ENCODE results near the gene CTSW. TPM values are rescaled to one million over a fixed set of nuclear protein-coding genes. Genes with fewer than 3 reads are reported as not detected.

CTSW gene
- total RNA-seq, 1 donor from 2014 or later: not detected

- H3K27ac Mint-ChIP-seq (ENCODE audit: unreplicated experiment): peak overlapping the region; percentile 13
- TF ChIP-seq CTCF (IDR thresholded peaks at IDR 0.05; ENCODE audit: unreplicated experiment): no peak
- peaks cover 16% of the 10 kb centered on the region for H3K4me1 Mint-ChIP-seq (ENCODE audit: unreplicated experiment)
- peaks cover 14% of the 10 kb centered on the region for H3K27me3 Mint-ChIP-seq (ENCODE audit: unreplicated experiment)
- no peak for DNase-seq (ENCODE audit: low spot score)
- peaks cover 18% of the 10 kb centered on the region for H3K36me3 Mint-ChIP-seq (ENCODE audit: low read depth, unreplicated experiment)
- no peaks in the 10 kb centered on the region for H3K9me3 Mint-ChIP-seq (ENCODE audit: unreplicated experiment)
- H3K4me3 Mint-ChIP-seq (ENCODE audit: unreplicated experiment): peak overlapping the region; percentile 67
Measured at GRCh38 chr11:65883786-65884715, 4.4 kb downstream of the CTSW start.

GRCh38 chr11:65884716-65885092 is 5.1 kb downstream of the CTSW start:
- TF ChIP-seq CTCF (IDR thresholded peaks at IDR 0.05; ENCODE audit: unreplicated experiment): peak; percentile 97
- Mint-ChIP-seq H3K4me3 (ENCODE audit: unreplicated experiment) (no peak overlapping the region), H3K36me3 (ENCODE audit: low read depth, unreplicated experiment) (peaks cover 20% of the 10 kb centered on the region), H3K27ac (ENCODE audit: unreplicated experiment) (no peak overlapping the region), H3K27me3 (ENCODE audit: unreplicated experiment) (peaks cover 20% of the 10 kb centered on the region), H3K9me3 (ENCODE audit: unreplicated experiment) (no peaks in the 10 kb centered on the region), H3K4me1 (ENCODE audit: unreplicated experiment) (peaks cover 22% of the 10 kb centered on the region)
- peak; percentile 90 for DNase-seq (ENCODE audit: low spot score)

- H3K9me3 Mint-ChIP-seq (ENCODE audit: unreplicated experiment): no peaks in the 10 kb centered on the region
- peak overlapping the region; percentile 18 for H3K4me3 Mint-ChIP-seq (ENCODE audit: unreplicated experiment)
- H3K4me1 Mint-ChIP-seq (ENCODE audit: unreplicated experiment): peaks cover 28% of the 10 kb centered on the region
- peaks cover 20% of the 10 kb centered on the region for H3K36me3 Mint-ChIP-seq (ENCODE audit: low read depth, unreplicated experiment)
- no peak overlapping the region for H3K27ac Mint-ChIP-seq (ENCODE audit: unreplicated experiment)
- H3K27me3 Mint-ChIP-seq (ENCODE audit: unreplicated experiment): peaks cover 25% of the 10 kb centered on the region
- DNase-seq (ENCODE audit: low spot score): no peak
- TF ChIP-seq CTCF (IDR thresholded peaks at IDR 0.05; ENCODE audit: unreplicated experiment): no peak
Measured at GRCh38 chr11:65885231-65885630, 5.6 kb downstream of the CTSW start.

GRCh38 chr11:65885808-65886536 is 6.3 kb downstream of the CTSW start:
- peaks cover 29% of the 10 kb centered on the region for H3K4me1 Mint-ChIP-seq (ENCODE audit: unreplicated experiment)
- peaks cover 24% of the 10 kb centered on the region for H3K27me3 Mint-ChIP-seq (ENCODE audit: unreplicated experiment)
- no peak for DNase-seq (ENCODE audit: low spot score)
- H3K27ac Mint-ChIP-seq (ENCODE audit: unreplicated experiment): no peak overlapping the region
- no peak for TF ChIP-seq CTCF (IDR thresholded peaks at IDR 0.05; ENCODE audit: unreplicated experiment)
- peaks cover 20% of the 10 kb centered on the region for H3K36me3 Mint-ChIP-seq (ENCODE audit: low read depth, unreplicated experiment)
- H3K9me3 Mint-ChIP-seq (ENCODE audit: unreplicated experiment): no peaks in the 10 kb centered on the region
- H3K4me3 Mint-ChIP-seq (ENCODE audit: unreplicated experiment): peak overlapping the region; percentile 95
